HepG2 (cell line): ENCODE measurements around the gene AMPH. TPM values are rescaled to one million over a fixed set of nuclear protein-coding genes. Genes with fewer than 3 reads are reported as not detected.
"Not testable (repeated sequence)": the region's sequence is repeated elsewhere in the genome, so short reads cannot be mapped to it uniquely, and the experiment has no call there.

ENCODE experiments used
- ATAC-seq: fragments of 200-7000 bp; cut with Tn5 transposase; 3 replicates; pipeline ENCODE4 v1.9.1; 2020; ENCODE audit warnings: mild to moderate bottlenecking, moderate library complexity
- BruUV-seq: library from RNA; stranded (reverse); fragments of 400-500 nt; replicated peaks from 2 replicates; lab custom pipeline; 2021; lab: Mats Ljungman, UMichigan
- CTCF ChIA-PET: fragments of 300-600 bp; formaldehyde crosslinking; extraction: SDS; loops from one replicate; lab custom pipeline; 2021; ENCODE audit warnings: low total read pairs, inconsistent platforms, low intra/inter-chr PET ratio; lab: Yijun Ruan, JAX
- POLR2A ChIA-PET: fragments of 350-600 bp; sonication (Branson Sonifier 250); formaldehyde crosslinking; loops from one replicate; lab custom pipeline; 2020; ENCODE audit warnings: antibody characterized with exemption, inconsistent platforms; lab: Yijun Ruan, JAX
- DNase-seq: peaks from one replicate; pipeline ENCODE4 v3.0.0-alpha.2; 2015; ENCODE audit warnings: low spot score
- FAIRE-seq: peaks from 3 replicates; lab custom pipeline; 2011; peaks lifted over from hg19 to GRCh38; lab: Jason Lieb, UNC
- H2AFZ ChIP-seq: one replicate; pipeline ENCODE4 v1.6.1; 2011; ENCODE audit warnings: low read length, inconsistent platforms
- H3K27ac ChIP-seq: fragments of 300-600 bp; 3 replicates; pipeline ENCODE4 v1.8.0; 2011; ENCODE audit warnings: mixed run types, mild to moderate bottlenecking, mixed read lengths, low read length, inconsistent platforms; ENCODE audit not compliant: insufficient read depth; ENCODE audit errors: extremely low read length
- H3K27me3 ChIP-seq, 2 experiments: fragments of 200-600 bp in 1 of 2; 2 replicates in 1 of 2; 3 replicates in 1 of 2; pipeline versions ENCODE4 v1.6.0 to v1.8.0; 2011; ENCODE audit warnings: low read length in 2 of 2, mild to moderate bottlenecking in 2 of 2, moderate library complexity in 2 of 2, inconsistent platforms in 1 of 2; ENCODE audit not compliant: insufficient read depth in 2 of 2, control insufficient read depth in 1 of 2
- H3K36me3 ChIP-seq, 2 experiments: fragments of 200-600 bp in 1 of 2; replicated peaks in 1 of 2; 2 replicates in 1 of 2; 3 replicates in 1 of 2; pipeline versions ENCODE4 v1.5.1 to v1.8.0; 2011; ENCODE audit warnings: low read length in 2 of 2, inconsistent platforms in 1 of 2; ENCODE audit not compliant: insufficient read depth in 2 of 2, control insufficient read depth in 1 of 2
- H3K4me1 ChIP-seq: 2 replicates; pipeline ENCODE4 v1.5.1; 2012; ENCODE audit warnings: low read length, inconsistent platforms; ENCODE audit not compliant: insufficient read depth
- H3K4me2 ChIP-seq: 2 replicates; pipeline ENCODE4 v1.6.0; 2011; ENCODE audit warnings: low read depth, low read length, inconsistent platforms
- H3K4me3 ChIP-seq, 3 experiments: fragments of 200-600 bp in 1 of 3; sonication (generic), shearing (Covaris generic) in 1 of 3; replicated peaks in 1 of 3; 2 replicates each; pipeline ENCODE4 v1.5.1; 2011 to 2016; ENCODE audit warnings: low read length in 3 of 3, inconsistent platforms in 2 of 3, low read depth in 2 of 3, mild to moderate bottlenecking in 2 of 3, control low read depth in 1 of 3, mixed read lengths in 1 of 3; ENCODE audit not compliant: insufficient read depth in 1 of 3
- H3K79me2 ChIP-seq: one replicate; pipeline ENCODE4 v1.6.1; 2011; ENCODE audit warnings: low read length, inconsistent platforms; ENCODE audit not compliant: insufficient read depth
- H3K9ac ChIP-seq: 2 replicates; pipeline ENCODE4 v1.6.0; 2011; ENCODE audit warnings: mild to moderate bottlenecking, low read depth, low read length, inconsistent platforms; ENCODE audit not compliant: insufficient read depth
- H3K9me3 ChIP-seq: 2 replicates; pipeline ENCODE4 v1.5.1; 2012; ENCODE audit warnings: mild to moderate bottlenecking, low read length
- H4K20me1 ChIP-seq: 2 replicates; pipeline ENCODE4 v1.6.0; 2011; ENCODE audit warnings: inconsistent platforms, mild to moderate bottlenecking, low read length, moderate library complexity; ENCODE audit not compliant: insufficient read depth
- ZFX ChIP-seq: sonication (generic); formaldehyde crosslinking; IDR thresholded peaks from 2 replicates; pipeline ENCODE4 v1.4.0; 2020; ENCODE audit warnings: mild to moderate bottlenecking, low read depth, missing genetic modification reagents, moderate library complexity
- WGBS: methylation state at CpG from one replicate; pipeline ENCODE4 v1.1.6; 2017; ENCODE audit warnings: low lambda C conversion rate; 5-methylcytosine and 5-hydroxymethylcytosine counted together
- in situ Hi-C: cut with HindIII; loops from 2 replicates; pipeline ENCODE4 v1.10.0; 2017; ENCODE audit warnings: low pct_unique_long_range_greater_than_20kb; ENCODE audit not compliant: extremely low pct_ligation_motif_present
- intact Hi-C: fragments of 100-400 bp; cut with micrococcal nuclease; formaldehyde crosslinking; loops from one replicate; pipeline ENCODE4 v1.10.0; 2022; ENCODE audit not compliant: unreplicated experiment
- polyA plus RNA-seq, 8 experiments: library from polyadenylated mRNA; depleted of rRNA in 3 of 8; stranded (reverse) in 7 of 8; unstranded in 1 of 8; fragments of >200 nt; fragmentation: Illumina TruSeq in 4 of 8; extraction: Trizol in 4 of 8; gene quantifications; 2 replicates each; pipeline versions ENCODE4 v1.2.1 to v1.2.3, GENCODE V29; 2011 to 2016; ENCODE audit warnings: low read depth in 4 of 8, missing spikeins in 1 of 8, mixed read lengths in 1 of 8; ENCODE audit not compliant: insufficient read depth in 1 of 8
- total RNA-seq, 5 experiments: library from RNA; depleted of rRNA; stranded (reverse); fragments of >200 nt; fragmentation: Illumina TruSeq; extraction: Trizol; gene quantifications; 2 replicates each; pipeline ENCODE4 v1.2.3, GENCODE V29; 2016; ENCODE audit warnings: low read depth in 1 of 5
- TF ChIP-seq, protein P1 (sequence below): sonication (generic); formaldehyde crosslinking; IDR thresholded peaks from 2 replicates; pipeline ENCODE4 v1.5.0; 2020; ENCODE audit warnings: mild to moderate bottlenecking, missing genetic modification reagents, moderate library complexity

The AMPH gene
- total and polyA plus RNA-seq, 2 of the 13 experiments (the other 11 are each of a cell fraction or from before 2014, with no cell fraction given): not detected

- POLR2A ChIA-PET, H3K4me1 ChIP-seq, ATAC-seq, CTCF ChIA-PET, H3K4me2 ChIP-seq, H4K20me1 ChIP-seq, H3K27me3 ChIP-seq, H3K79me2 ChIP-seq, H3K27ac ChIP-seq, H3K9ac ChIP-seq, H3K9me3 ChIP-seq, H2AFZ ChIP-seq, BruUV-seq, H3K4me3 ChIP-seq, DNase-seq, H3K36me3 ChIP-seq, intact Hi-C loops, FAIRE-seq: not testable (repeated sequence)
- in situ Hi-C loops: loop anchor here (25.0 kb wide), 1 partner anchor 430 kb away; the partner anchor contains the start of genes EPDR1 and SFRP4
- WGBS: 5% methylated on average over 5 of the region's 5 CpGs
These were observed 289.0 kb downstream of the AMPH start for GRCh38 chr7:38342135-38342534.

DNA sequence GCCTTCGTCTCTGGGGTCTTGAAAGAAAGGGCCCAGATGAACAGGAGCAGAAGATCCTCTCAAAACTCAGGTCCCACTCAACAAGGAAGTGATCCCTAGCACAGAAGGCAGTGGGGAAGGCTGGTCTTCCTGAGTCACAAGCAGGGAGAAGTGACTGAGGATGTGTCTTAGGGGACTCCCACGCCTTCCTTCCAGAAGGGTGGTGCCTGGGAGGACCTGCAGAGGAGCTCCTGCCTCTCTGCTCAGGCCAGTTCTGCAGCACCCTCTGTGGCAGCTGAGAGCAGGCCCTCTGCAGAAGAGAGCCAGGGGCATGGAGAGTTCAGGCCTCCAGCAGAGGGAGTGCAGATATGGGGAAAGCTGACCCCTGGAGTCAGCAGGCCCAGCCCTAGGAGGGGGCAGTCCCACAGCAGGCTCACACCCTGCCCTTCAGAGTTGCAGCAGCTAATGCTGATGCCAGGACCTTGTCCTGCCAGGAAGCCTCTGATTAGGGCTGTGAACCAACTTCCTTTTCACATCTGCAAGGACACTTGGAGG is 289.9 kb downstream of the AMPH start:
- H3K27ac ChIP-seq, H3K4me3 ChIP-seq, H3K27me3 ChIP-seq, H3K36me3 ChIP-seq, FAIRE-seq, H3K4me1 ChIP-seq, intact Hi-C loops, H3K79me2 ChIP-seq, H3K4me2 ChIP-seq, H2AFZ ChIP-seq, H3K9me3 ChIP-seq, H3K9ac ChIP-seq, CTCF ChIA-PET, BruUV-seq, POLR2A ChIA-PET, H4K20me1 ChIP-seq: not testable (repeated sequence)
- in situ Hi-C loops: loop anchor here (25.0 kb wide), 1 partner anchor 429 kb away; the partner anchor contains the start of genes EPDR1 and SFRP4
- 0 out of 2 replicates have a peak, but pooled peaks have one; percentile 25 for TF ChIP-seq ZFX (CRISPR knock-in tag)
- TF ChIP-seq, protein P1, sequence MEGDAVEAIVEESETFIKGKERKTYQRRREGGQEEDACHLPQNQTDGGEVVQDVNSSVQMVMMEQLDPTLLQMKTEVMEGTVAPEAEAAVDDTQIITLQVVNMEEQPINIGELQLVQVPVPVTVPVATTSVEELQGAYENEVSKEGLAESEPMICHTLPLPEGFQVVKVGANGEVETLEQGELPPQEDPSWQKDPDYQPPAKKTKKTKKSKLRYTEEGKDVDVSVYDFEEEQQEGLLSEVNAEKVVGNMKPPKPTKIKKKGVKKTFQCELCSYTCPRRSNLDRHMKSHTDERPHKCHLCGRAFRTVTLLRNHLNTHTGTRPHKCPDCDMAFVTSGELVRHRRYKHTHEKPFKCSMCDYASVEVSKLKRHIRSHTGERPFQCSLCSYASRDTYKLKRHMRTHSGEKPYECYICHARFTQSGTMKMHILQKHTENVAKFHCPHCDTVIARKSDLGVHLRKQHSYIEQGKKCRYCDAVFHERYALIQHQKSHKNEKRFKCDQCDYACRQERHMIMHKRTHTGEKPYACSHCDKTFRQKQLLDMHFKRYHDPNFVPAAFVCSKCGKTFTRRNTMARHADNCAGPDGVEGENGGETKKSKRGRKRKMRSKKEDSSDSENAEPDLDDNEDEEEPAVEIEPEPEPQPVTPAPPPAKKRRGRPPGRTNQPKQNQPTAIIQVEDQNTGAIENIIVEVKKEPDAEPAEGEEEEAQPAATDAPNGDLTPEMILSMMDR: peak; percentile 54
- DNase-seq: peak; percentile 31
- WGBS: 8% methylated on average over 1 of the region's 2 CpGs
- ATAC-seq: peak; percentile 99
